SK-N-SH (cell line): Measurements from ENCODE around the gene C1QBP. TPM values are rescaled to one million over a fixed set of nuclear protein-coding genes. Genes with fewer than 3 reads are reported as not detected.

Experiments
- CTCF ChIA-PET: fragments of 300-600, 350-600 bp; formaldehyde crosslinking; extraction: SDS; loops from one replicate; lab custom pipeline; 2021; lab: Yijun Ruan, JAX
- POLR2A ChIA-PET: fragments of 350-600 bp; sonication (Branson Sonifier 250); formaldehyde crosslinking; extraction: SDS; loops from one replicate; lab custom pipeline; 2020; ENCODE audit warnings: antibody characterized with exemption, inconsistent platforms; lab: Yijun Ruan, JAX
- DNase-seq: peaks from one replicate; pipeline ENCODE4 v3.0.0; 2012
- H2AFZ ChIP-seq: fragments of 200-600 bp; sonication (generic); 2 replicates; pipeline ENCODE4 v1.8.1; 2016; ENCODE audit warnings: antibody characterized with exemption, mild to moderate bottlenecking, low read depth
- H3F3A ChIP-seq: fragments of 200-600 bp; sonication (generic); replicated peaks from 2 replicates; pipeline ENCODE3; 2016; ENCODE audit warnings: antibody characterized with exemption, mild to moderate bottlenecking; ENCODE audit not compliant: insufficient read depth
- H3K27ac ChIP-seq, 2 experiments: fragments of 200-500 bp in 1 of 2; fragments of 200-600 bp in 1 of 2; sonication (Bioruptor generic) in 1 of 2; sonication (generic), shearing (Covaris generic) in 1 of 2; 2 replicates each; pipeline versions ENCODE4 v1.5.1 to v1.6.1; 2014 to 2016; ENCODE audit warnings: low read depth in 2 of 2, inconsistent platforms in 1 of 2, low read length in 1 of 2, mild to moderate bottlenecking in 1 of 2, mixed read lengths in 1 of 2
- H3K27me3 ChIP-seq: fragments of 200-600 bp; sonication (generic), shearing (Covaris generic); 2 replicates; pipeline ENCODE4 v1.6.1; 2016; ENCODE audit warnings: mixed run types; ENCODE audit not compliant: insufficient read depth
- H3K36me3 ChIP-seq, 2 experiments: fragments of 200-500 bp in 1 of 2; fragments of 200-600 bp in 1 of 2; sonication (Bioruptor generic) in 1 of 2; sonication (generic) in 1 of 2; replicated peaks in 1 of 2; 2 replicates each; pipeline versions ENCODE3 to v1.5.1; 2014 to 2016; ENCODE audit warnings: low read length in 1 of 2, mild to moderate bottlenecking in 1 of 2; ENCODE audit not compliant: insufficient read depth in 2 of 2, control insufficient read depth in 1 of 2
- H3K4me1 ChIP-seq, 2 experiments: fragments of 200-500 bp in 1 of 2; fragments of 200-600 bp in 1 of 2; sonication (Bioruptor generic) in 1 of 2; sonication (generic), shearing (Covaris generic) in 1 of 2; 2 replicates each; pipeline versions ENCODE4 v1.5.1 to v1.6.1; 2014 to 2016; ENCODE audit warnings: low read depth in 1 of 2, low read length in 1 of 2, mixed run types in 1 of 2; ENCODE audit not compliant: insufficient read depth in 2 of 2, control insufficient read depth in 1 of 2
- H3K4me2 ChIP-seq: fragments of 200-600 bp; sonication (generic), shearing (Covaris generic); 2 replicates; pipeline ENCODE4 v1.6.1; 2017; ENCODE audit warnings: mixed run types
- H3K4me3 ChIP-seq, 2 experiments: fragments of 200-500 bp in 1 of 2; fragments of 200-600 bp in 1 of 2; sonication (Bioruptor generic) in 1 of 2; sonication (generic), shearing (Covaris generic) in 1 of 2; 2 replicates each; pipeline versions ENCODE4 v1.5.1 to v1.8.1; 2014 to 2016; ENCODE audit warnings: low read depth in 2 of 2, inconsistent platforms in 1 of 2, low read length in 1 of 2, mild to moderate bottlenecking in 1 of 2, mixed read lengths in 1 of 2, moderate library complexity in 1 of 2
- H3K79me2 ChIP-seq: fragments of 200-600 bp; sonication (generic); 2 replicates; pipeline ENCODE4 v1.8.1; 2017; ENCODE audit warnings: mild to moderate bottlenecking; ENCODE audit not compliant: insufficient read depth
- H3K9ac ChIP-seq: fragments of 200-600 bp; sonication (generic); 2 replicates; pipeline ENCODE4 v1.6.1; 2017; ENCODE audit warnings: mixed run types
- H3K9me2 ChIP-seq: fragments of 200-600 bp; sonication (generic); 2 replicates; pipeline ENCODE4 v1.6.1; 2017; ENCODE audit warnings: mixed run types
- H3K9me3 ChIP-seq: fragments of 200-600 bp; sonication (generic); 2 replicates; pipeline ENCODE4 v1.6.1; 2017; ENCODE audit warnings: mixed run types, mild to moderate bottlenecking, moderate library complexity
- H4K20me1 ChIP-seq: fragments of 200-600 bp; sonication (generic); 2 replicates; pipeline ENCODE4 v1.6.1; 2017; ENCODE audit warnings: mild to moderate bottlenecking, mixed run types; ENCODE audit not compliant: insufficient read depth
- ELF1 ChIP-seq: IDR thresholded peaks from 2 replicates; pipeline ENCODE4 v1.4.0; 2012
- EZH2phosphoT487 ChIP-seq: fragments of 200-600 bp; sonication (generic); IDR thresholded peaks from 2 replicates; pipeline ENCODE4 v1.6.1; 2017; ENCODE audit warnings: low read depth, mixed run types, mild to moderate bottlenecking, antibody characterized with exemption, moderate library complexity, borderline replicate concordance
- FOSL2 ChIP-seq: IDR thresholded peaks from 2 replicates; pipeline ENCODE4 v1.4.0; 2012; ENCODE audit warnings: low read depth, mild to moderate bottlenecking, moderate library complexity, borderline replicate concordance
- FOXJ3 ChIP-seq: sonication (generic); formaldehyde crosslinking; IDR thresholded peaks from 2 replicates; pipeline ENCODE4 v1.5.1; 2020; ENCODE audit warnings: mild to moderate bottlenecking, missing genetic modification reagents
- FOXM1 ChIP-seq: IDR thresholded peaks from 2 replicates; pipeline ENCODE4 v1.4.0; 2012; ENCODE audit warnings: low read depth, mild to moderate bottlenecking
- GABPA ChIP-seq: IDR thresholded peaks from 2 replicates; pipeline ENCODE4 v1.4.0; 2012; ENCODE audit warnings: low read depth, mild to moderate bottlenecking
- NRF1 ChIP-seq: IDR thresholded peaks from 2 replicates; pipeline ENCODE4 v1.6.1; 2012; ENCODE audit warnings: low read depth, mild to moderate bottlenecking, low read length
- RAD21 ChIP-seq: IDR thresholded peaks from 2 replicates; pipeline ENCODE4 v1.6.1; 2012; ENCODE audit warnings: mild to moderate bottlenecking, low read length
- RCOR1 ChIP-seq: fragments of 150-350 bp; IDR thresholded peaks from 2 replicates; pipeline ENCODE4 v1.6.1; 2017; ENCODE audit warnings: antibody characterized with exemption, low read length
- RFX5 ChIP-seq: IDR thresholded peaks from 2 replicates; pipeline ENCODE4 v1.6.1; 2012; ENCODE audit warnings: mild to moderate bottlenecking, improper control_type of control experiment, low read length
- RXRA ChIP-seq: IDR thresholded peaks from 2 replicates; pipeline ENCODE4 v1.4.0; 2012; ENCODE audit warnings: low read depth, mild to moderate bottlenecking, borderline replicate concordance
- SIN3A ChIP-seq: IDR thresholded peaks from 2 replicates; pipeline ENCODE4 v1.6.1; 2012; ENCODE audit warnings: low read depth, mild to moderate bottlenecking, low read length, moderate library complexity, borderline replicate concordance
- TAF1 ChIP-seq: IDR thresholded peaks from 2 replicates; pipeline ENCODE4 v1.6.1; 2012; ENCODE audit warnings: low read depth, mild to moderate bottlenecking, low read length, moderate library complexity, borderline replicate concordance
- TCF12 ChIP-seq: IDR thresholded peaks from 2 replicates; pipeline ENCODE4 v1.4.0; 2012
- YY1 ChIP-seq: IDR thresholded peaks from 2 replicates; pipeline ENCODE4 v1.4.0; 2012; ENCODE audit warnings: low read depth, mild to moderate bottlenecking
- ZBTB33 ChIP-seq: IDR thresholded peaks from 2 replicates; pipeline ENCODE4 v1.4.0; 2012; ENCODE audit warnings: low read depth, borderline replicate concordance
- WGBS: methylation state at CpG from one replicate; pipeline ENCODE4 v1.1.6; 2017; ENCODE audit warnings: low lambda C conversion rate; 5-methylcytosine and 5-hydroxymethylcytosine counted together
- polyA plus RNA-seq, 3 experiments: library from polyadenylated mRNA; depleted of rRNA; stranded (reverse); fragments of >200 nt; gene quantifications; 2 replicates each; pipeline ENCODE4 v1.2.3, GENCODE V29; 2012

C1QBP gene
- polyA plus RNA-seq, 1 of the 3 experiments (the other 2 are of a cell fraction) = 269 TPM

- H4K20me1 ChIP-seq = no peaks in the 10 kb centered on the region
- H3K27me3 ChIP-seq = no peaks in the 10 kb centered on the region
- no peaks in the 10 kb centered on the region for H3K4me1 ChIP-seq
- no peak overlapping the region for H3K9ac ChIP-seq
- H3F3A ChIP-seq = no peaks in the 10 kb centered on the region
- TF ChIP-seq RFX5 = no peak
- no peak for TF ChIP-seq SIN3A
- no peak for TF ChIP-seq ELF1
- no peak for TF ChIP-seq TAF1
- no peak for TF ChIP-seq GABPA
- no peak for TF ChIP-seq RAD21
- no peak for TF ChIP-seq NRF1
- no peak for TF ChIP-seq ZBTB33
- TF ChIP-seq YY1 = no peak
- TF ChIP-seq FOSL2 = no peak
- TF ChIP-seq RXRA = no peak
- H3K36me3 ChIP-seq = peaks cover 55 to 65% of the 10 kb centered on the region in 2 experiments
- ChIA-PET CTCF (interaction anchor here (1.3 to 4.3 kb wide), 2 partner anchors 7 to 10 kb away, joined by 4 to 33 read pairs; partner anchors contain the start of gene C1QBP), POLR2A (interaction anchor here (1.3 kb wide), 1 partner anchor 13 kb away, joined by 3 read pairs; no protein-coding TSS in a partner anchor)
- no peak overlapping the region for H2AFZ ChIP-seq
- no peak for DNase-seq
- WGBS = 95% methylated on average over 8 of the region's 8 CpGs
- H3K27ac ChIP-seq = no peak overlapping the region
- no peaks in the 10 kb centered on the region for H3K9me3 ChIP-seq
- H3K9me2 ChIP-seq = no peaks in the 10 kb centered on the region
- no peak overlapping the region for H3K4me2 ChIP-seq
- H3K79me2 ChIP-seq = no peaks in the 10 kb centered on the region; the same call in 1 of the 2 replicates
- no peak overlapping the region for H3K4me3 ChIP-seq
Observed at GRCh38 chr17:5446786-5447185, 7.8 kb upstream of the C1QBP start.

DNA sequence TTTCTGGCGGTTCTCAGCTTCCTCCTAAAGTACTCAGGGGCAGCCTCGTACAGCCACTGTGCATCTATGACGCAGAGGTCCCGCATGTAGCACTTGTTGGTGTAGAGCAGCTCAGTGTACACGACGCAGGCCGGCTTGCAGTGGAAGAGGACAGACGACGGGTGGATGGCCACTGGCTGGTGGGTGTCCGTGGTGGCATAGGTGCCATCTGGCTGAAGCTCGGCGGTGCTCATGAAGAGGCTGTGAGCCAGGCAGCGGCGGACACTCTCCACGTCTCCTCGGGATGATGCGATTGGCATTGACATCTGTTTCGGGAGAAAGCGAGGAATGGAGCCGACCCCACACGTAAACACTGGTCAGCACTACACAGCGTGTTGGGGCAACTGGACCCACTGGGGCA lies 5.3 kb upstream of the C1QBP start:
- H3K4me1 ChIP-seq = peaks cover 0 to 5% of the 10 kb centered on the region in 2 experiments; a peak in 3 of 4 replicates
- no peaks in the 10 kb centered on the region for H3K9me2 ChIP-seq
- no peaks in the 10 kb centered on the region; the same call in 1 of the 2 replicates for H3K79me2 ChIP-seq
- no peaks in the 10 kb centered on the region for H3K27me3 ChIP-seq
- H3K27ac ChIP-seq = no peak overlapping the region
- ChIA-PET CTCF (interaction anchor here (0.9 to 1.7 kb wide), 2 partner anchors 14 to 194 kb away, joined by 3 to 4 read pairs; no protein-coding TSS in a partner anchor), POLR2A (no interaction called here)
- H2AFZ ChIP-seq = no peak overlapping the region
- no peak for DNase-seq
- peaks cover 13% of the 10 kb centered on the region for H3F3A ChIP-seq
- no peaks in the 10 kb centered on the region for H3K9me3 ChIP-seq
- H3K36me3 ChIP-seq = peaks cover 46 to 56% of the 10 kb centered on the region in 2 experiments
- no peak overlapping the region for H3K4me2 ChIP-seq
- no peak for TF ChIP-seq EZH2phosphoT487
- no peak for TF ChIP-seq RXRA
- no peak for TF ChIP-seq FOXM1
- TF ChIP-seq SIN3A = no peak
- TF ChIP-seq FOSL2 = no peak
- TF ChIP-seq TCF12 = no peak
- no peak for TF ChIP-seq FOXJ3 (CRISPR knock-in tag)
- TF ChIP-seq YY1 = no peak
- TF ChIP-seq RCOR1 = no peak
- TF ChIP-seq RAD21 = no peak
- 90% methylated on average over 21 of the region's 22 CpGs for WGBS
- H3K4me3 ChIP-seq = no peak overlapping the region
- no peak overlapping the region for H3K9ac ChIP-seq
- no peaks in the 10 kb centered on the region for H4K20me1 ChIP-seq
